Karpas-422 (cell line): ENCODE data around the gene STRIP1. TPM values are rescaled to one million over a fixed set of nuclear protein-coding genes. Genes with fewer than 3 reads are reported as not detected.

Source experiments
- DNase-seq: peaks from one replicate; pipeline ENCODE4 v3.0.0-alpha.2; 2015
- H2AFZ ChIP-seq: fragments of 200-600 bp; sonication (generic); 2 replicates; pipeline ENCODE4 v1.6.1; 2014; ENCODE audit warnings: antibody characterized with exemption, low read length, mixed read lengths
- H3K27ac ChIP-seq: fragments of 200-600 bp; sonication (generic); 2 replicates; pipeline ENCODE4 v1.5.1; 2014; ENCODE audit warnings: mild to moderate bottlenecking, low read length, moderate library complexity
- H3K27me3 ChIP-seq: fragments of 200-600 bp; sonication (generic); 2 replicates; pipeline ENCODE4 v1.6.1; 2014; ENCODE audit warnings: low read length, mixed read lengths
- H3K36me3 ChIP-seq: fragments of 200-600 bp; sonication (generic); 2 replicates; pipeline ENCODE4 v1.6.1; 2014; ENCODE audit warnings: low read length, mixed read lengths; ENCODE audit not compliant: insufficient read depth
- H3K4me1 ChIP-seq: fragments of 200-600 bp; sonication (generic); 2 replicates; pipeline ENCODE4 v1.6.1; 2014; ENCODE audit warnings: mild to moderate bottlenecking, low read length, mixed read lengths
- H3K4me2 ChIP-seq: fragments of 200-600 bp; sonication (generic); 2 replicates; pipeline ENCODE4 v1.6.1; 2014; ENCODE audit warnings: low read length, low read depth, mild to moderate bottlenecking; ENCODE audit not compliant: poor library complexity, severe bottlenecking
- H3K4me3 ChIP-seq: fragments of 200-600 bp; sonication (generic); 2 replicates; pipeline ENCODE4 v1.5.1; 2014; ENCODE audit warnings: mild to moderate bottlenecking, antibody characterized with exemption, low read length, mixed read lengths
- H3K79me2 ChIP-seq: fragments of 200-600 bp; sonication (generic); 2 replicates; pipeline ENCODE4 v1.6.1; 2014; ENCODE audit warnings: mild to moderate bottlenecking, low read length, mixed read lengths
- H3K9ac ChIP-seq: fragments of 200-600 bp; sonication (generic); 2 replicates; pipeline ENCODE4 v1.6.0; 2014; ENCODE audit warnings: low read length
- H3K9me2 ChIP-seq: fragments of 200-600 bp; sonication (generic), shearing (Covaris generic); replicated peaks from 2 replicates; pipeline ENCODE4 v1.6.0; 2014; ENCODE audit warnings: mild to moderate bottlenecking, low read length, moderate library complexity; ENCODE audit not compliant: insufficient read depth
- H3K9me3 ChIP-seq: fragments of 300-700, 200-600 bp; sonication (generic); 2 replicates; pipeline ENCODE4 v1.6.1; 2014; ENCODE audit warnings: low read length, mixed read lengths
- H4K20me1 ChIP-seq: fragments of 200-600 bp; sonication (generic); 2 replicates; pipeline ENCODE4 v1.6.1; 2014; ENCODE audit warnings: mild to moderate bottlenecking, antibody characterized with exemption, low read length, low read depth; ENCODE audit not compliant: insufficient read depth
- total RNA-seq: library from RNA; depleted of rRNA; stranded (reverse); fragments of >200 nt; shearing (Covaris generic); gene quantifications from 2 replicates; pipeline ENCODE4 v1.2.3, GENCODE V29; 2014; ENCODE audit warnings: low replicate concordance; rRNA removed

Gene STRIP1
- total RNA-seq, 1 experiment from 2014 or later = 35.3 TPM

DNA sequence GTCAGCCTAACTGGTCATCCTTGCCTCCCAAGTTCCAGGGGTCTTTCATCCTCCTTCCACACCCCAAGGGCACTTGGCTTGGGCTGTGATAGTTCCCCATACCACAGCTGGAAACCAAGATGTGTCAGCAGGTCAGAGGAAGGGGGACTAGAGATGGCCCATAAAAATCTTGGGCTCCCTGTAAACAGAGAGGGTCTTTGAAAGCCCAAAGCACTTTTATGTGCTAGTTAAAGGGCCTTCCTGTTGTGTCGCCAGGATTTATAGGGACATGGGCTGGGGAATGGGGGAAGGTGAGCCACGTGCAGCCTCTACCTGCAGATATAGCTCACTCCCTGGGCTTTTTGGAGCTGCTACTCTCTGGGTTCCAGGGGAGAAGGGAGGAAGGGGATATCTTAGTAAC is 65.9 kb downstream of the STRIP1 start:
- Histone ChIP-seq H3K4me1 (peaks cover 57% of the 10 kb centered on the region), H4K20me1 (no peaks in the 10 kb centered on the region), H3K27me3 (no peaks in the 10 kb centered on the region), H2AFZ (no peak overlapping the region), H3K4me2 (no peak overlapping the region), H3K27ac (no peak overlapping the region; the same call in 1 of the 2 replicates), H3K9me2 (no peaks in the 10 kb centered on the region), H3K9ac (no peak overlapping the region), H3K36me3 (no peaks in the 10 kb centered on the region), H3K9me3 (no peaks in the 10 kb centered on the region), H3K79me2 (no peaks in the 10 kb centered on the region), H3K4me3 (no peak overlapping the region)
- no peak for DNase-seq

DNA sequence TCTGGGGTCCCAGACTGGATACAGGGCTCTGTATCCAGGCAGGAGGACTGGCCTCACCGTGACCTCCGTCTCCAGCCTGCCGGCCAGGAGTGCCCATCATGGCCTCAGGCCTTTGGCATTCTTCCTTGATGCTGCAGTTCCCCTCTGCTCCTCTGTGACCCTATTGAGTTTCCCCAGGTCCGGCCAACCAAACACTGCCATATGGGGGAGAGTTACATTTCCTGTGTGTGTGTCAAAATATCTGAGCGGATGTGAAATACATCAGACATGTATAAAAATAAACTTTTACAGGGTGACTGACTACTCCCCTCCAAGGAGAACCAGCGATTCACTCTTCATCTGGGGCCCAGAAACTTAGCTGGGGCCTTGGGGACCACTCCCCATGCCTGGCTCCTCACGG is 67.7 kb downstream of the STRIP1 start:
- Histone ChIP-seq H3K9ac (peak overlapping the region; percentile 51; the same call in 1 of the 2 replicates), H3K36me3 (no peaks in the 10 kb centered on the region), H3K27ac (peak overlapping the region; percentile 50), H4K20me1 (no peaks in the 10 kb centered on the region), H3K79me2 (no peaks in the 10 kb centered on the region), H3K9me3 (no peaks in the 10 kb centered on the region), H3K4me1 (peaks cover 66% of the 10 kb centered on the region), H3K27me3 (no peaks in the 10 kb centered on the region), H3K9me2 (no peaks in the 10 kb centered on the region), H3K4me3 (no peak overlapping the region), H3K4me2 (no peak overlapping the region), H2AFZ (no peak overlapping the region)
- peak; percentile 47 for DNase-seq

Other genes starting within 250 kb of the STRIP1 start
- gene CSF1, start 123.8 kb upstream of the STRIP1 start, total RNA-seq = 0.07 and 0.29 TPM in 2 replicates
- 29.5 and 34.0 TPM in 2 replicates for gene AHCYL1, start 49.9 kb upstream of the STRIP1 start, total RNA-seq
- gene ALX3, start 36.0 kb downstream of the STRIP1 start, total RNA-seq = not detected in 2 replicates
- 0.19 and 0.47 TPM in 2 replicates for gene UBL4B, start 77.8 kb downstream of the STRIP1 start, total RNA-seq
- gene SLC6A17, start 115.9 kb downstream of the STRIP1 start, total RNA-seq = not detected in 2 replicates
- 1.5 and 1.6 TPM in 2 replicates for gene KCNC4, start 175.7 kb downstream of the STRIP1 start, total RNA-seq